Parathyroid adenoma (tissue), 2 donors: ENCODE data around the gene ITGA11.

Experiments used
- H2AFZ ChIP-seq: fragments of 300-600 bp; sonication (generic); one replicate; pipeline ENCODE4 v1.7.0; 2017; ENCODE audit warnings: antibody characterized with exemption, mild to moderate bottlenecking
- H3K27ac ChIP-seq: fragments of 300-600 bp; sonication (generic); one replicate; pipeline ENCODE4 v1.7.0; 2017
- H3K27me3 ChIP-seq: fragments of 300-600 bp; sonication (generic); one replicate; pipeline ENCODE4 v1.7.0; 2017; ENCODE audit warnings: low read length; ENCODE audit not compliant: control insufficient read depth, insufficient read depth
- H3K36me3 ChIP-seq: fragments of 300-600 bp; sonication (generic); one replicate; pipeline ENCODE4 v1.7.0; 2017; ENCODE audit warnings: low read length; ENCODE audit not compliant: control insufficient read depth, insufficient read depth
- H3K4me1 ChIP-seq: fragments of 300-600 bp; sonication (generic); one replicate; pipeline ENCODE4 v1.7.0; 2017; ENCODE audit warnings: control low read depth
- H3K4me2 ChIP-seq: fragments of 300-600 bp; sonication (generic); one replicate; pipeline ENCODE4 v1.7.0; 2017; ENCODE audit warnings: low read length
- H3K4me3 ChIP-seq: fragments of 300-600 bp; sonication (generic); one replicate; pipeline ENCODE4 v1.7.0; 2017; ENCODE audit warnings: low read depth, low read length
- H3K79me2 ChIP-seq: fragments of 300-600 bp; sonication (generic); one replicate; pipeline ENCODE4 v1.7.0; 2017; ENCODE audit warnings: control low read depth
- H3K9ac ChIP-seq: fragments of 300-600 bp; sonication (generic); one replicate; pipeline ENCODE4 v1.7.0; 2017; ENCODE audit warnings: mild to moderate bottlenecking
- H3K9me3 ChIP-seq: fragments of 300-600 bp; sonication (generic); one replicate; pipeline ENCODE4 v1.7.0; 2017; ENCODE audit warnings: low read length; ENCODE audit not compliant: control insufficient read depth
- TF ChIP-seq, protein P1 (sequence below): fragments of 300-600 bp; sonication (generic); IDR thresholded peaks from one replicate; pipeline ENCODE4 v1.7.0; 2017; ENCODE audit warnings: antibody characterized with exemption, mild to moderate bottlenecking
- donor health status: primary hyperparathyroidism.

Gene ITGA11

DNA sequence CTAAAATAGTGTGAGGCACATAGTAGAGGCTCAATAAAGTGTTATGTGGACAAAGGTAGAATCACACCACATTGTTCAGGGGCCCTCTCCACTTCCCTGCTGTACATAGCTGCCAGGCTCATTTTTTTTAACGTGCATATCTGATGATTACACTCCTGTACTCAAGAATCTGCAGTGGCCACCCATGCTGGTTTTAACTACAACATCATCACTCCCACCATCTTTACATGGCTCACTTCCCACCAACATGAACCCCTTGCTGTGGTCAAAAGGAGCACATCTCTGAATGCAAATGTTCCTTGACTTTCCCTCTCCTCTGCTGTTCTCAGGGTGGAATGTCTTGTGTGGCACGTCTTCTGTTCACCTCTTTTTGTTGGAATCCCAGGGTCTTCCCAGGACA is 77.7 kb downstream of the ITGA11 start:
- TF ChIP-seq, protein P1, sequence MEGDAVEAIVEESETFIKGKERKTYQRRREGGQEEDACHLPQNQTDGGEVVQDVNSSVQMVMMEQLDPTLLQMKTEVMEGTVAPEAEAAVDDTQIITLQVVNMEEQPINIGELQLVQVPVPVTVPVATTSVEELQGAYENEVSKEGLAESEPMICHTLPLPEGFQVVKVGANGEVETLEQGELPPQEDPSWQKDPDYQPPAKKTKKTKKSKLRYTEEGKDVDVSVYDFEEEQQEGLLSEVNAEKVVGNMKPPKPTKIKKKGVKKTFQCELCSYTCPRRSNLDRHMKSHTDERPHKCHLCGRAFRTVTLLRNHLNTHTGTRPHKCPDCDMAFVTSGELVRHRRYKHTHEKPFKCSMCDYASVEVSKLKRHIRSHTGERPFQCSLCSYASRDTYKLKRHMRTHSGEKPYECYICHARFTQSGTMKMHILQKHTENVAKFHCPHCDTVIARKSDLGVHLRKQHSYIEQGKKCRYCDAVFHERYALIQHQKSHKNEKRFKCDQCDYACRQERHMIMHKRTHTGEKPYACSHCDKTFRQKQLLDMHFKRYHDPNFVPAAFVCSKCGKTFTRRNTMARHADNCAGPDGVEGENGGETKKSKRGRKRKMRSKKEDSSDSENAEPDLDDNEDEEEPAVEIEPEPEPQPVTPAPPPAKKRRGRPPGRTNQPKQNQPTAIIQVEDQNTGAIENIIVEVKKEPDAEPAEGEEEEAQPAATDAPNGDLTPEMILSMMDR: no peak
- Histone ChIP-seq H3K79me2 (no peaks in the 10 kb centered on the region), H3K4me3 (no peak overlapping the region), H3K9ac (no peak overlapping the region), H3K9me3 (no peaks in the 10 kb centered on the region), H3K36me3 (no peaks in the 10 kb centered on the region), H3K4me1 (peaks cover 4% of the 10 kb centered on the region), H3K4me2 (no peak overlapping the region), H3K27me3 (no peaks in the 10 kb centered on the region), H2AFZ (no peak overlapping the region), H3K27ac (no peak overlapping the region)

DNA sequence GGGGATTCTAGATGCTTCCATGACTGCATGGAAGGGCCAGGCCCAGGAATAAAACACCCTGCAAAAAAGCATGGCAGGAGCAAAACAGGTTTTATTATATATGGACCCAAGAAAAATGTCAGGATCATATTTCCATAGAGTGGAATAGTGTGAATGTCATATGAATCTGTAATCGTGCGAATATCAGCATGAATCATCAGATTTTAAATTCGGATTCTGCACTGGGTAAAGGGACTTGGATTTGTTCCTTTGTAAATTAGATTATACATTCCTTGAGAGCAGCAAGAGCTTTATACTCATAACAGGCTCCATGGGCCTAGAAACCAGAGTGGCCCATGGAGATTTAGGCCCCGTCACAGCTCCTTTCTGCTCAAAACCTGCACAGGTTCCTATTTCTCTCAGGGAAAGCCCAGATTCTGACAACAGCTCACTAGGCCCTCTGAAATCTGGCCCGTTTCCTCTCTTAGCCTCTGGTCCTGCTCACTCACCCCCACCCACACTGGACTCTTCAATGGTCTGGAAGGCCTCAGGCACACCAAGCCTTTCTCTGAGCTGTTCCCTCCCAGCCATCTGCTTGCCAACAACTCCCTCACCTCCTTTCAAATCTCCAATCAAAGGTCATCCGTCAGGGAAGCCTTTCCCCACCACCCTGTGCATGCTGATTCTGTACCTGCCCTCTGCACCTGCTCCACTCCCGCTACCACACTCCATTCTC is 78.4 kb downstream of the ITGA11 start:
- H3K36me3 ChIP-seq: no peaks in the 10 kb centered on the region
- no peaks in the 10 kb centered on the region for H3K9me3 ChIP-seq
- TF ChIP-seq, protein P1: no peak
- H2AFZ ChIP-seq: no peak overlapping the region
- no peak overlapping the region for H3K9ac ChIP-seq
- no peaks in the 10 kb centered on the region for H3K79me2 ChIP-seq
- peaks cover 4% of the 10 kb centered on the region for H3K4me1 ChIP-seq
- no peak overlapping the region for H3K4me3 ChIP-seq
- no peak overlapping the region for H3K27ac ChIP-seq
- no peak overlapping the region for H3K4me2 ChIP-seq
- H3K27me3 ChIP-seq: no peaks in the 10 kb centered on the region

DNA sequence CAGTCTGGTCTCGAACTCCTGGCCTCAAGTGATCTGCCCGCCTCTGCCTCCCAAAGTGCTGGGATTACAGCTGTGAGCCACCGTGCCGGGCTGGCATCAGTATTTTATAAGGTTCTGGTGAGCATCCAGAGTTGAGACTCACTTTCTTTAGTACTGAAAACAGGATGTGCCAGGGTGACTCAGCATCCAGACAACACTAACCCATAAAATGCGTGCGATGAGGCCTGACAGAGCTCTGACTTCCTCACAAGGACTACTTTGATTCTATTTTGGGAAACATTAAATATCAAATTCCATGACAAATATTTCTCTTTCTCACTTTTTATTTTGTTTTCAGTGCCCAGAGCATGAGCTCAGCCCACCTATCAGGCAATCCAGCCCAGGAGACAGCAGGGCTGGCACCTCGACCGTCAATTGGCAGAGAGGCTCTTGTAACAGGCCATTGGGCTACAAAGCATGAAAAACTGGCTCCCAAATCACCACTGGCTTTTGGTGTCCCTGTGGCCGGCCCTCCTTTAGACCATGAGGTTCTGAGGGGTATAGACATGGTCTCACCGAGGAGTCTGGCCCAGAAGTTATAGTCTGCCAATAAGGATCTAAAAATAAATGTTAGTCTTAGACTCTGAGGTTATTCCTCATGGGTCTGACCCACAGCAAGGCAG is 79.4 kb downstream of the ITGA11 start:
- Histone ChIP-seq H3K27me3 (no peaks in the 10 kb centered on the region), H3K4me1 (peaks cover 4% of the 10 kb centered on the region), H3K9me3 (no peaks in the 10 kb centered on the region), H3K4me2 (no peak overlapping the region), H3K4me3 (no peak overlapping the region), H2AFZ (peak overlapping the region; percentile 56), H3K79me2 (no peaks in the 10 kb centered on the region), H3K9ac (no peak overlapping the region), H3K27ac (peak overlapping the region; percentile 39), H3K36me3 (no peaks in the 10 kb centered on the region)
- TF ChIP-seq, protein P1: no peak

DNA sequence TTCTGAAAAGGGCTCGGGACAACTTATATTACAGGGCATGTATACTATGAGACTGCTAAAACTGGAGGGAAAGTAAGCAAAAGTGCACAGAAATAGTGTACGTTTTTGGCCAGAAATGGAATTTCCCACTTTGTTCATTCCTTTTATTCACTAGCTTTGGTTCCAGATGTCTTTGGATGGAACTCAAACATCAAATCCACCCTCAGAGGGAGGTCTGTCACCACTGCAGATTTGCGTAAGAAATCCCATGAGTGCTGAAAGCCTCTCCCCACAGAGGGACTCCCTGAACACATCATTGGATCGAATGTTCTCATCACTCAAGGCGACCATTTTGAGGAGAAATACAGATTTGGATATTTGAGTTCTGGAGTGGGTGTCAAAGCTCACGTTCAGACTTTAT is 82.8 kb downstream of the ITGA11 start:
- peaks cover 4% of the 10 kb centered on the region for H3K4me1 ChIP-seq
- H3K27me3 ChIP-seq: no peaks in the 10 kb centered on the region
- H3K9me3 ChIP-seq: no peaks in the 10 kb centered on the region
- H3K4me3 ChIP-seq: no peak overlapping the region
- no peak overlapping the region for H2AFZ ChIP-seq
- TF ChIP-seq, protein P1: no peak
- H3K36me3 ChIP-seq: no peaks in the 10 kb centered on the region
- no peak overlapping the region for H3K27ac ChIP-seq
- no peak overlapping the region for H3K9ac ChIP-seq
- no peak overlapping the region for H3K4me2 ChIP-seq
- H3K79me2 ChIP-seq: no peaks in the 10 kb centered on the region
